H1 (cell line): ENCODE measurements around the gene CCDC83. TPM values are rescaled to one million over a fixed set of nuclear protein-coding genes. Genes with fewer than 3 reads are reported as not detected.

Source experiments
- ASH2L ChIP-seq: fragments of 200-600, 300-600 bp; sonication (generic); IDR thresholded peaks from one replicate; pipeline ENCODE4 v1.7.1; 2017; ENCODE audit warnings: low read length
- CBX5 ChIP-seq: fragments of 300-800, 300-1000 bp; sonication (generic); IDR thresholded peaks from 2 replicates; pipeline ENCODE4 v1.7.1; 2016; ENCODE audit warnings: antibody characterized with exemption, low read length, low read depth
- CEBPB ChIP-seq: IDR thresholded peaks from 2 replicates; pipeline ENCODE4 v1.6.1; 2012; ENCODE audit warnings: low read depth, low read length
- KDM5A ChIP-seq: fragments of 200-600 bp; IDR thresholded peaks from 2 replicates; pipeline ENCODE4 v1.7.1; 2012; ENCODE audit warnings: mild to moderate bottlenecking, low read length, inconsistent platforms, mixed read lengths
- MAFK ChIP-seq: IDR thresholded peaks from 2 replicates; pipeline ENCODE4 v1.6.1; 2012; ENCODE audit warnings: low read depth, mild to moderate bottlenecking, improper control_type of control experiment, low read length
- RXRA ChIP-seq: IDR thresholded peaks from 2 replicates; pipeline ENCODE4 v1.6.1; 2011; ENCODE audit warnings: low read depth, mild to moderate bottlenecking, low read length, moderate library complexity; ENCODE audit not compliant: insufficient read depth
- SRF ChIP-seq: IDR thresholded peaks from 2 replicates; pipeline ENCODE4 v1.6.1; 2011; ENCODE audit warnings: mild to moderate bottlenecking, low read depth, low read length, moderate library complexity
- TEAD4 ChIP-seq: IDR thresholded peaks from 2 replicates; pipeline ENCODE4 v1.6.1; 2012; ENCODE audit warnings: low read depth, low read length, inconsistent platforms, mixed read lengths
- polyA plus RNA-seq, 7 experiments: library from polyadenylated mRNA; depleted of rRNA in 3 of 7; stranded (reverse) in 5 of 7; unstranded in 2 of 7; fragments of >200 nt in 5 of 7; fragments of 200-250 nt in 2 of 7; gene quantifications; 1 replicate in 5 of 7; 2 replicates in 1 of 7; 4 replicates in 1 of 7; pipeline versions ENCODE4 v1.2.1 to v1.2.3, GENCODE V29; 2011 to 2013; ENCODE audit warnings: missing spikeins in 2 of 7, mixed read lengths in 2 of 7
- total RNA-seq: library from RNA; stranded (reverse); fragmentation: NEBNext Ultra II Directional; extraction: Animal tissue kit (Norgen Biotek cat#: 25700); gene quantifications from 2 replicates; pipeline ENCODE4 v1.2.1, GENCODE V29; 2021

CCDC83 gene
- total and polyA plus RNA-seq, 2 of the 8 experiments (the other 6 are each of a cell fraction or from before 2014, with no cell fraction given) = not detected

DNA sequence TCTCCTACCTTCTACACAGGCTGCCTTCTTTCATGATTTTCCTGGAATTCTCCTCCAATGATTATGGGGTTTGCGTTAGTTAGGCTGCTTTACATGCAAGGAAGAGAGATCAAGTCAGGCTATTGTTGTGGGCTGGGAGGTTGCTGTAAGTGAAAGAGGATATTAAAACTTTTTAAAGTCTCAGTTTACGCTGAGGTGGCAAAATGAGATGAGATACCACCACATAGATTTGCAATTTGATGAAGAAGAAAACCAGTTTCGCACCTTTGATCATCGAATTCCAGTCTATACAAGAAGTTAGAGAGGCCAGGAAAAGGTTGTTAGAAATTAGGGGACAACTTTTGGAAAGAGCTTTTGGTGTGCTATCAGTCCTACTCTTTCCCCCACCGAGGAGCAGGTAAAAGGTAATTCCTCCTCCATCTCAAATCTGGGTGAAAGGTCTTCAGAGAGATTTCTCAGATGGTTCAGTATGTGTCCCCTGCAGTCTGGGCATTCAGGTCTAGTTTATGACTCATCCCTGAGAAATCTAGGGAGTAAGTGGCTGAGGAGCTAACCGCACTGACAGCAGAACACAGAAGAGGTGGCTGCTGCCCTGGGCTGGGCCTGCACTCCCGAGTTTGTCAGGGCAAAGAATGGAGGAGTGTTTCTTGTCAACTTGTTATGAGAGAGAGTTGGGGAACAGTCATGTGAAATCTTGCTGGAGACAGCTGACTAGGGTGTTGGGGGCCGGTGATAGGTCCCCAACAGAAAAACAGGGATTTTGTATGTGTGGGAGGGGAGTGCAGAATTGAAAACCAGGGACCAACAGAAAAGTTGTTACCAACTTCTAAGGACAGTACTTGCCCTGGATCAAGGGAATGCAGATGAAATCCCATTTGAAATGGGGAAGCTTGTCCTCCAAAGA lies 34.7 kb downstream of the CCDC83 start (continued):
- TF ChIP-seq RXRA = no peak
- TF ChIP-seq ASH2L = no peak
- TF ChIP-seq SRF = no peak
- TF ChIP-seq TEAD4 = no peak
- no peak for TF ChIP-seq CEBPB
- no peak for TF ChIP-seq CBX5
- peak; percentile 52; the same call in 1 of the 2 replicates for TF ChIP-seq MAFK
- no peak for TF ChIP-seq KDM5A
